ENCODE measurements around the gene CNN2.

DNA sequence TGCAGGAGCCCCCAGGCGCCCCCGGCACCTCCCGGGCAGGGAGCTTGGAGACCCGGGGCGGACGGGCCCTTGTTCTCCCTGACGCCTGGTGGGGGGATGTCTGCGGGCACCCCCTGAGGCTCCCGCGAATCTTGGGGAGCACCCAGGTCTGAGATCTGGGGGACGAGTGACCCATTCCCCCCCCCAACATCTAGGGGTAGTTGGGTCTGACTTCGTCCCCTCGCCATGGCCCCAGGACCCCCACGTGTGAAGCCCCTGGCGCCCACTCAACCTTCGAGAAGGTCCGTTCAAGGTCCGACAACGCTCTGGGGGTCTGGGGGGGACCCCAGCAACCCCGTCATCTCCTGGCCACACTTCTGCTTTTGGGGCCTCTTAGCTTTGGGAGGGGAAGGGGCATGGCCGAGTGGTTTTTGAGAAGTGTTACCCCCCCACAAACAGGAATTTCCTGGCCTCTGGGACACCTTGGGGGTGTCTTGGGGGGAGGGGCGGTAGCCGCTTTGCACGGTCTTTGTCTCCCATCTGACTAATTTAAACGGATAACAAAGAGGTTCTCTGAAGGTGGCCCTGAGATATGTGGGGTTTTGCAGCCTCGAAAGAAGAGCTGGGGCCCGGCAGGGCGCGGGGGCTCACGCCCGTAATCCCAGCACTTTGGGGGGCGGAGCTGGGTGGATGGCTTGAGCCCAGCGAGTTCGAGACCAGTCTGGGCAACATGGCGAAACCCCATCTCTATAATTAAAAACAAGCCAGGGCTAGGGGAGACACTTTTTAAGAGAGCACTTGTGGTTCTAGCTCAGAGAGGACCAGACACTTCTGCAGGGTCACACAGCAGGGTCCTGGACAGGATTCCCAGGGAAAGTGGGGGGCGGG lies 608 bp downstream of the CNN2 start:
- TF ChIP-seq CTCF (IDR thresholded peaks at IDR 0.05; ENCODE audit: borderline replicate concordance, extremely low read depth, low read length, poor library complexity, severe bottlenecking) (no peak), EZH2 (IDR thresholded peaks at IDR 0.05; ENCODE audit: borderline replicate concordance, low read depth, low read length, severe bottlenecking) (no peak)

Measured in DND-41 (cell line).